Mononuclear cell (primary cell): ENCODE data around the gene IPO11. TPM values are rescaled to one million over a fixed set of nuclear protein-coding genes. Genes with fewer than 3 reads are reported as not detected.

ENCODE experiments used
- H3K27me3 ChIP-seq: 2 replicates; pipeline ENCODE4 v1.6.0; 2011; ENCODE audit warnings: low read length, control low read depth; ENCODE audit not compliant: insufficient read depth
- H3K4me1 ChIP-seq: 2 replicates; pipeline ENCODE4 v1.5.1; 2011; ENCODE audit warnings: mild to moderate bottlenecking, low read length, control low read depth; ENCODE audit not compliant: insufficient read depth
- H3K4me3 ChIP-seq: 2 replicates; pipeline ENCODE4 v1.5.1; 2011; ENCODE audit warnings: mild to moderate bottlenecking, low read length, moderate library complexity
- H3K9me3 ChIP-seq: 2 replicates; pipeline ENCODE4 v1.5.1; 2011; ENCODE audit warnings: low read depth, mild to moderate bottlenecking, control low read depth, low read length
- total RNA-seq: library from RNA; depleted of rRNA; stranded (reverse); fragments of >200 nt; gene quantifications from one replicate; pipeline ENCODE4 v1.2.3, GENCODE V29; 2012

IPO11 gene
- total RNA-seq, 1 donor, result 12.7 TPM

GRCh38 chr5:62418462-62419076 lies 6.0 kb downstream of the IPO11 start:
- Histone ChIP-seq H3K27me3 (no peaks in the 10 kb centered on the region), H3K4me1 (peaks cover 2% of the 10 kb centered on the region), H3K4me3 (no peak overlapping the region), H3K9me3 (no peaks in the 10 kb centered on the region)

DNA sequence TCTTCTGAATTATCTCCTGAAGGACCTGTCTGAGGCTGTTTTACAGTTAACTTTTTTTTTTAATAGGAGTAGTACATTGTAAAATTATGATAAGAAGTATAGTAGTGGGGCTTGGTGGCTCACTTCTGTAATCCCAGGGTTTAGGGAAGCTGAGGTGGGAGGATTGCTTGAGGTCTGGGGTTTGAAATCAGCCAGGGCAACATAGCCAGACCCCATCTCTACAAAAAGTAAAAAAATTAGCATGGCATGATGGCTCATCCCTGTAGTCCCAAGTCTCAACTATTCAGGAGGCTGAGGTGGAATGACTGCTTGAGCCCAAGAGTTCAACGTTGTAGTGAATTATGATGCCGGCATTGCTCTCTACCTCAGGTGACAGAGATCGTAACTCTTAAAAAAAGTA lies 7.0 kb downstream of the IPO11 start:
- no peaks in the 10 kb centered on the region for H3K4me1 ChIP-seq
- H3K27me3 ChIP-seq, result no peaks in the 10 kb centered on the region
- no peak overlapping the region for H3K4me3 ChIP-seq
- no peaks in the 10 kb centered on the region for H3K9me3 ChIP-seq

DNA sequence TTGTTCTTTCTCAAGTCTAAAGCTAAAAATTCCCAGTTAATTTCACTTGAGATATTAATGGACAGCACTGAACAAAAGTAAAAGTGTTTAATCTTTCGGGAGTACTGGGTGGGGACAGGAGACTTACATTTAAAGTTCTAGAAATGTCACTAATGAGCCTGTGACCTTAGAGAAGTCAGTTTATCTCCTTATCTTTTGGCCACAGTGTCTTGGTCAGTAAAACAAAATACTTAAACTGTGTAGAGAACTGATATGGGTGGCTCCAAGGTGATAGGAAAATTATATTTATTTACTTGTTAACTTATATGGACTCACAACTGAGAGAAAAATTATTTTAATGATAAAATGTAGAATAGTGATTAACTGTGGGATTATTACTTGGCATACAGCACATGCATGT lies 8.9 kb downstream of the IPO11 start:
- H3K27me3 ChIP-seq, result no peaks in the 10 kb centered on the region
- H3K9me3 ChIP-seq, result no peaks in the 10 kb centered on the region
- no peak overlapping the region for H3K4me3 ChIP-seq
- H3K4me1 ChIP-seq, result no peaks in the 10 kb centered on the region

DNA sequence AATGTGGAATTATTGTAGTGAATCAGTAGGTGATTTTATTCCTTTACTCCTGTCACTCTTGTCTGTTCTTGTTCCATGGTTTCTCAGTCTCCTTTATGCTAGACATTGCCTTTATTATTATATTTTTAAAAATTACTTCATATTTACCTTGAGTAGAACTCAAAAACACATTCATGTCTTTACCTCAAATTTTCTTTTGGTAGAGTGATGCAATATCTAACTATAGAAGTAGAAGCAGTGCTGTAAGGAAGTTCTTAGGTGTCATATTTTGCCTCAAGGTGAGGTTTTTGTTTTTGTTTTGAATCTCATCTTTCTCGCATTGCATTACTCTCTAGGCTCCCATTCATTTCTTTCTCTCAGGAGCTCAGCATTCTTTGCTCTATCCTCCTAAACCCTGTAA lies 12.2 kb downstream of the IPO11 start:
- H3K9me3 ChIP-seq, result no peaks in the 10 kb centered on the region
- H3K4me1 ChIP-seq, result no peaks in the 10 kb centered on the region
- H3K27me3 ChIP-seq, result no peaks in the 10 kb centered on the region
- H3K4me3 ChIP-seq, result no peak overlapping the region

DNA sequence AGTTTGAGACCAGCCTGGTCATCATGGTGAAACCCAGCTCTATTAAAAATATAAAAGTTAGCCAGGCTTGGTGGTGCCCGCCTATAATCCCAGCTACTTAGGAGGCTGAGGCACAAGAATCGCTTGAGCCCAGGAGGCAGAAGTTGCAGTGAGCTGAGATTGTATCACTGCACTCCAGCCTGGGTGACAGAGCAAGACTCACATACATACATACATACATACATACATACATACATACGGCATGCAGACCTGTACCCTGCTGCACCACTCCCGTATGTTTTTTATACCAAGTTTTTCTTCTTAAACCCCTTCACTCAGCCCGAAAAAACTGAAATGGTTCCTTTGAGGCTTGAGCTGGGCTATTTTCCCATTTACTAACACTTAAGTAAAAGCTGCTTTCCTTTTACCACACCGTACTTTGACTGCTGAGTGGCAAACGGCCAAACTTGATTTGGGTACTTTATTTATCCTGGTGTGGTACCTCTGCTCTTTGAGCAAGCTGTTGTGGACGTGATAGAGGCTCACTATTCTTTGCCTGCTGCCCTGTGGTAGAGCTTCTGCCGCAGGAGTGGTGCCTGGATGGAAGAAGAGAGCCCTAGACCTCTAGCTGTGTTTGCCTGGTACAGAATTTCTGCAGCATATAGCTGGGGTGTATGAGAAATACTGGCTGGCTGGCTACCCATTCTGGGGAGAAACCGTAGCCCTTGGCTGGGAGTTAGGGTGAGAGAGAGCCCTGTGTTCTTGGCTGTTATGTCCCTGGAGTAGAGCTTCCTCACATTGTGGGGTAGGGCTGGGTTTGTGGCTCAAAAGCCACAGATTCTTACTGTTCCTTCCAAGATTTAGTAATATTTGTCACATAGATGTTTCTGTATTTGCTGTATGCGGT lies 19.4 kb downstream of the IPO11 start:
- H3K4me3 ChIP-seq, result no peak overlapping the region
- no peaks in the 10 kb centered on the region for H3K27me3 ChIP-seq
- no peaks in the 10 kb centered on the region for H3K9me3 ChIP-seq
- H3K4me1 ChIP-seq, result peaks cover 21% of the 10 kb centered on the region

- no peaks in the 10 kb centered on the region for H3K27me3 ChIP-seq
- peaks cover 21% of the 10 kb centered on the region for H3K4me1 ChIP-seq
- H3K9me3 ChIP-seq, result no peaks in the 10 kb centered on the region
- H3K4me3 ChIP-seq, result no peak overlapping the region
Measured at GRCh38 chr5:62432621-62433064, 20.1 kb downstream of the IPO11 start.

DNA sequence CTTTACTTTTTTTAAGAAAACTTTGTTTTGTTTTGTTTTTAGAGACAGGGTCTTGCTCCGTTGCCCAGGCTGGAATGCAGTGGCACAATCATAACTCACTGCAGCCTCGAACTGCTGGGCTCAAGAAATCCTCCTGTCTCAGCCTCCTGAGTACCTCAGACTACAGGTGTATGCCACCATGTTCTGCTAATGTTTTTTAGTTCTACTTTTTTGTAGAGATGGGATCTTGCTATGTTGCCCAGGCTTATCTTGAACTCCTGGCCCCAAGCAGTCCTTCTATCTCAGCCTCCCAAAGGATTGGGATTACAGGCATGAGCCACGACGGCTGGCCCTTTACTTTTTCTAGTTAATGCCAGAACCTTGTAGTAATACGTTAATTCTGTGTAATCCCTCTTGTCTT lies 36.0 kb downstream of the IPO11 start:
- Histone ChIP-seq H3K27me3 (no peaks in the 10 kb centered on the region), H3K4me3 (no peak overlapping the region), H3K9me3 (no peaks in the 10 kb centered on the region), H3K4me1 (no peaks in the 10 kb centered on the region)

DNA sequence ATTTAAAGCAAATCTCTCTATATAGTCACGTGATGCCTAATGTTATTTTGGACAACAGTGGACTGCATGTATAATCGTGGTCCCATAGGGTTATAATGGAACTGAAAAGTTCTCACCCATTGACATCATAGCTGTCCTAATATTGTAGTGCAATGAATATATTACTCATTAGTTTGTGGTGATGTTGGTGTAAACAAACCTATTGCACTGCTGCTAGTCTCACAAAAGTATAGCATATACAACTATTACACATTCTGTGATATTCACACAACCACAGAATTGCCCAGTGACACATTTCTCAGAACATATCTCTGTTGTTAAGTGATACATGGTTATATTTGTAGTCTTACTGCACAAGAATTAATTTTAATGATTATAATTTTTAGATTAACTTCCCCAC lies 37.7 kb downstream of the IPO11 start:
- Histone ChIP-seq H3K9me3 (no peaks in the 10 kb centered on the region), H3K4me1 (no peaks in the 10 kb centered on the region), H3K27me3 (no peaks in the 10 kb centered on the region), H3K4me3 (no peak overlapping the region)

DNA sequence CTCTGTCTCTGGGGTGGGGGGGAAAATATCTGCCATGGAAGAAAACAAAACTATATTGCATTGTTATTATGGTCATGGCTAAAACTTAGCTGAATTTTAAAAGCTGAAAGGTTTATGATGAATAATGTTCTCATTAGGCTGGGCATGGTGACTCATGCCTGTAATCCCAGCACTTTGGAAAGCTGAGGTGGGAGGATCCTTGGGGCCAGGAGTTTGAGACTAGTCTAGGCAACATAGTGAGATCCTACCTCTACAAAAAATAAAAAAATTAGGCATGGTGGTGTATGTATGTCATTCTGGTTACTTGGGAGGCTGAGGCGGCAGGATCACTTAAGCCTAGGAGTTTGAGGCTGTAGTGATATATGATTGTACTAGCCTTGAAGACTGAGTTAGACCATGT lies 44.5 kb downstream of the IPO11 start:
- Histone ChIP-seq H3K9me3 (no peaks in the 10 kb centered on the region), H3K4me1 (no peaks in the 10 kb centered on the region), H3K4me3 (no peak overlapping the region), H3K27me3 (no peaks in the 10 kb centered on the region)

- no peaks in the 10 kb centered on the region for H3K27me3 ChIP-seq
- no peaks in the 10 kb centered on the region for H3K4me1 ChIP-seq
- H3K9me3 ChIP-seq, result no peaks in the 10 kb centered on the region
- no peak overlapping the region for H3K4me3 ChIP-seq
Measured at GRCh38 chr5:62460578-62460983, 48.0 kb downstream of the IPO11 start.

GRCh38 chr5:62461561-62461960 lies 49.0 kb downstream of the IPO11 start:
- Histone ChIP-seq H3K4me1 (no peaks in the 10 kb centered on the region), H3K9me3 (no peaks in the 10 kb centered on the region), H3K27me3 (no peaks in the 10 kb centered on the region), H3K4me3 (no peak overlapping the region)

DNA sequence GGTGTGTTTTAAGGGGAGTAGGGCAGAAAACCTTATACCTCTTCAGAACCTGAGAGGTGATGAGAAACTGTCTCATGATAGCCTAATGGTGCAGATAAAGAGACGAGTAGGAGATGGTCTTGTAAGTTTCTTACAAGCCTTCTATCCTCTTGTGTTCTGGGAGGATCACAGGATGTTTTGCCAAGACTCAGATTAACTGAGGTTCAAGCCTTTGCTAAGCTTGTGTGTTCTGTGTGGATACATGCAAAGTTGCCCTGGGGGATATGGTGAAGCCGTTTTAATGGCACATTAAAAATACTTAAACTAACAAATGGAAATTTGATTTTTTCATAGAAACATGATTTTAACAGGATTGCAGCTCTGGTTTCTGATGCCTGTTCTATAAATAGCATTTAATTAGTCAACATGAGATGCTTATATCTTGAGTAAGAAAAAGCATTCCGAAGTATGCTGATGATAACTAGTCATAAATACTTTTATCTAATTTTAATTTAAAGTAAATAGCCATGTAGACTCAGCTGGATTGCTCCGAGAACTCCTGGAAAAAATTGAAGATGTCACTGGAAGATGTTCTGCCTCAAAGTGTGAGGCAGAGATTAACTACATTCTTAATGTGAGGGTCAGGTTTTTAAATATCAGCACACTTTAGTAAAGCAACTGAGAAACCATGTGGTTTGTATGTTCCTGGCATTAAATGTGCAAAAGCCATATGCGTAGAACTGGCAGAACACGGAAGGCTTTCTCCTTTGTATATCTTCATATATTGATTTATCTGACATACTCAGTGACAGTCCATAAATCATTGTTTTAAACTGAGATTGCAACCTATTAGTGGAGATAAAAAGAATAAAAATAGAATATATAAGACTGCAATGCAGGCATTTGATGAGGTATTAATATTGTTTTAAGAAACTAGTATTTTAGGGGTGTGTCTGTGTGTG lies 53.7 kb downstream of the IPO11 start:
- no peaks in the 10 kb centered on the region for H3K27me3 ChIP-seq
- H3K9me3 ChIP-seq, result no peaks in the 10 kb centered on the region
- no peak overlapping the region for H3K4me3 ChIP-seq
- no peaks in the 10 kb centered on the region for H3K4me1 ChIP-seq

- Histone ChIP-seq H3K27me3 (no peaks in the 10 kb centered on the region), H3K9me3 (no peaks in the 10 kb centered on the region), H3K4me1 (no peaks in the 10 kb centered on the region), H3K4me3 (no peak overlapping the region)
Measured at GRCh38 chr5:62473209-62473608, 60.6 kb downstream of the IPO11 start.

GRCh38 chr5:62475072-62475471 lies 62.5 kb downstream of the IPO11 start:
- Histone ChIP-seq H3K9me3 (no peaks in the 10 kb centered on the region), H3K27me3 (no peaks in the 10 kb centered on the region), H3K4me1 (no peaks in the 10 kb centered on the region), H3K4me3 (no peak overlapping the region)

- Histone ChIP-seq H3K9me3 (no peaks in the 10 kb centered on the region), H3K27me3 (no peaks in the 10 kb centered on the region), H3K4me3 (no peak overlapping the region), H3K4me1 (no peaks in the 10 kb centered on the region)
Measured at GRCh38 chr5:62477801-62478200, 65.2 kb downstream of the IPO11 start.
